ENCODE results near the gene C5orf24.
"Not testable (repeated sequence)": the region's sequence is repeated elsewhere in the genome, so short reads cannot be mapped to it uniquely, and the experiment has no call there.

DNA sequence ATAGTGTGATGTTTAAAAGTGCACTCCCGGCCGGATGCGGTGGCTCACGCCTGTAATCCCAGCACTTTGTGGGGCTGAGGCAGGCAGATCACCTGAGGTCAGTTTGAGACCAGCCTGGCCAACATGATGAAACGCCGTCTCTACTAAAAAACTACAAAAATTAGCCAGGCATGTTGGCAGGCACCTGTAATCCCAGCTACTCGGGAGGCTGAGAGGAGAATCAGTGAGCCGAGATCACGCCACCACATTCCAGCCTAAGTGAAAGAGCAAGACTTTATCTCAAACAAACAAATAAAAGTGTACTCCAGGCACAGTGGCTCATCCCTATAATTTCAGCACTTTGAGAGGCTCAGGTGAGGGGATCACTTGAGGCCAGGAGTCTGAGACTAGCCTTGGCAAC, 7.4 kb upstream of the C5orf24 start:
- TF ChIP-seq, protein P1, sequence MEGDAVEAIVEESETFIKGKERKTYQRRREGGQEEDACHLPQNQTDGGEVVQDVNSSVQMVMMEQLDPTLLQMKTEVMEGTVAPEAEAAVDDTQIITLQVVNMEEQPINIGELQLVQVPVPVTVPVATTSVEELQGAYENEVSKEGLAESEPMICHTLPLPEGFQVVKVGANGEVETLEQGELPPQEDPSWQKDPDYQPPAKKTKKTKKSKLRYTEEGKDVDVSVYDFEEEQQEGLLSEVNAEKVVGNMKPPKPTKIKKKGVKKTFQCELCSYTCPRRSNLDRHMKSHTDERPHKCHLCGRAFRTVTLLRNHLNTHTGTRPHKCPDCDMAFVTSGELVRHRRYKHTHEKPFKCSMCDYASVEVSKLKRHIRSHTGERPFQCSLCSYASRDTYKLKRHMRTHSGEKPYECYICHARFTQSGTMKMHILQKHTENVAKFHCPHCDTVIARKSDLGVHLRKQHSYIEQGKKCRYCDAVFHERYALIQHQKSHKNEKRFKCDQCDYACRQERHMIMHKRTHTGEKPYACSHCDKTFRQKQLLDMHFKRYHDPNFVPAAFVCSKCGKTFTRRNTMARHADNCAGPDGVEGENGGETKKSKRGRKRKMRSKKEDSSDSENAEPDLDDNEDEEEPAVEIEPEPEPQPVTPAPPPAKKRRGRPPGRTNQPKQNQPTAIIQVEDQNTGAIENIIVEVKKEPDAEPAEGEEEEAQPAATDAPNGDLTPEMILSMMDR (IDR thresholded peaks at IDR 0.05), result not testable (repeated sequence)
- TF ChIP-seq POLR2A (IDR thresholded peaks at IDR 0.05), result not testable (repeated sequence)

All from testis (tissue), 2 donors.